Measurements from ENCODE around the gene DLGAP4. TPM values are rescaled to one million over a fixed set of nuclear protein-coding genes. Genes with fewer than 3 reads are reported as not detected.
A peak's percentile ranks its signal among the peaks of the same experiment; 100 is the strongest.

The DLGAP4 gene
- total and polyA plus RNA-seq, 9 of the 15 experiments (the other 6 are each of a cell fraction or from before 2014, with no cell fraction given) = 0.31 to 34.1 (median 4.5) TPM

GRCh38 chr20:36483919-36484808, 178.0 kb downstream of the DLGAP4 start:
- no peak overlapping the region for H2AFZ ChIP-seq (ENCODE audit: low read depth, low read length)
- H4K20me1 ChIP-seq (replicated peaks; ENCODE audit: control insufficient read depth, insufficient read depth, low read length) = peaks cover 7% of the 10 kb centered on the region
- no peak overlapping the region for H3K4me2 ChIP-seq (ENCODE audit: insufficient read depth, low read length)
- no peaks in the 10 kb centered on the region for H3K36me3 ChIP-seq (ENCODE audit: control insufficient read depth, insufficient read depth, low read length)
- peaks cover 3% of the 10 kb centered on the region; the same call in 2 of the 3 replicates for H3K79me2 ChIP-seq (ENCODE audit: control insufficient read depth, insufficient read depth, low read length)
- no peaks in the 10 kb centered on the region for H3K9me1 ChIP-seq (ENCODE audit: control insufficient read depth, insufficient read depth, low read length)
- H3K4me1 ChIP-seq (replicated peaks in 1 of 2; ENCODE audit: control insufficient read depth in 2 of 2, insufficient read depth in 2 of 2, low read length in 2 of 2) = no peaks in the 10 kb centered on the region; a peak in 1 of 5 replicates
- peak overlapping the region in 1 of 2 experiments; percentile 63; a peak in 2 of 4 replicates for H3K9ac ChIP-seq (ENCODE audit: insufficient read depth in 1 of 2, low read depth in 2 of 2, low read length in 2 of 2)
- WGBS (ENCODE audit: insufficient coverage, low coverage, missing lambda C conversion rate) = 77% methylated on average over 7 of the region's 8 CpGs
- no peak overlapping the region for H3K4me3 ChIP-seq
- FAIRE-seq (no peak), DNase-seq (ENCODE audit: extremely low read depth in 1 of 4, low spot score in 3 of 4) (no peak), ATAC-seq (no peak)
- ChIA-PET POLR2A (no interaction called here), CTCF (ENCODE audit: low intra/inter-chr PET ratio) (no interaction called here)
- H3K27ac ChIP-seq (ENCODE audit: extremely low read depth, low read depth, low read length) = no peak overlapping the region
- no TSS peak for BruUV-seq (replicated peaks)
- intact Hi-C loops (cut with micrococcal nuclease) (no loop called here), in situ Hi-C loops (cut with MboI) (no loop called here)
- H3K27me3 ChIP-seq (ENCODE audit: control insufficient read depth in 2 of 2, insufficient read depth in 2 of 2, low read length in 2 of 2) = no peaks in the 10 kb centered on the region
- H3K9me3 ChIP-seq (replicated peaks; ENCODE audit: control insufficient read depth, insufficient read depth, low read depth, low read length) = no peaks in the 10 kb centered on the region
- no peak for TF ChIP-seq HEY1 (CRISPR knock-in tag; IDR thresholded peaks at IDR 0.05; ENCODE audit: borderline replicate concordance)
- TF ChIP-seq TEAD4 (IDR thresholded peaks at IDR 0.05; ENCODE audit: low read length) = no peak
- no peak for TF ChIP-seq TEAD4 (CRISPR knock-in tag; IDR thresholded peaks at IDR 0.05; ENCODE audit: borderline replicate concordance)
- no peak for TF ChIP-seq ATF1 (CRISPR knock-in tag; IDR thresholded peaks at IDR 0.05)
- no peak for TF ChIP-seq ATF1 (tag; IDR thresholded peaks at IDR 0.05)
- TF ChIP-seq RBBP5 (IDR thresholded peaks at IDR 0.05; ENCODE audit: borderline replicate concordance, insufficient read depth, low read length, poor library complexity, severe bottlenecking) = no peak
- no peak for TF ChIP-seq KLF13 (tag; IDR thresholded peaks at IDR 0.05; ENCODE audit: borderline replicate concordance, low read depth)
- TF ChIP-seq CHCHD3 (CRISPR knock-in tag; IDR thresholded peaks at IDR 0.05) = no peak
- no peak for TF ChIP-seq RFX7 (CRISPR knock-in tag; IDR thresholded peaks at IDR 0.05)
- no peak for TF ChIP-seq MAX (CRISPR knock-in tag; IDR thresholded peaks at IDR 0.05)
- no peak for TF ChIP-seq POLR2H (tag; IDR thresholded peaks at IDR 0.05; ENCODE audit: low read depth)
- TF ChIP-seq ARID4B (CRISPR knock-in tag; IDR thresholded peaks at IDR 0.05) = no peak
- no peak for TF ChIP-seq E2F6 (IDR thresholded peaks at IDR 0.05; ENCODE audit: borderline replicate concordance in 1 of 2, extremely low read depth in 1 of 2, insufficient read depth in 1 of 2, insufficient read length in 1 of 2, low read depth in 1 of 2, low read length in 1 of 2, poor library complexity in 1 of 2, severe bottlenecking in 1 of 2)
- no peak for TF ChIP-seq NCOA6 (IDR thresholded peaks at IDR 0.05)
- no peak for TF ChIP-seq ZNF282 (CRISPR knock-in tag; IDR thresholded peaks at IDR 0.05)
- TF ChIP-seq EP300 (IDR thresholded peaks at IDR 0.05; ENCODE audit: low read length) = no peak

All from K562 (cell line).